OCI-LY1 (cell line): ENCODE results near the gene SSBP2.

Experiments
- CTCF ChIP-seq: fragments of 200-600 bp; sonication (generic), shearing (Covaris generic); IDR thresholded peaks from 2 replicates; pipeline ENCODE4 v1.5.1; 2017; ENCODE audit warnings: mild to moderate bottlenecking, antibody characterized with exemption, low read length, moderate library complexity, mixed read lengths
- EZH2 ChIP-seq: fragments of 200-600 bp; sonication (generic), shearing (Covaris generic); IDR thresholded peaks from 2 replicates; pipeline ENCODE4 v1.8.0; 2017; ENCODE audit warnings: borderline replicate concordance, mixed run types, mild to moderate bottlenecking, antibody characterized with exemption, low read length, moderate library complexity, mixed read lengths

GRCh38 chr5:81405126-81405891 lies 345.6 kb downstream of the SSBP2 start:
- TF ChIP-seq CTCF (no peak), EZH2 (no peak)
